ENCODE data around the gene ZNF469. TPM values are rescaled to one million over a fixed set of nuclear protein-coding genes. Genes with fewer than 3 reads are reported as not detected.

The ZNF469 gene
- total and polyA plus RNA-seq, 9 of the 15 experiments (the other 6 are each of a cell fraction or from before 2014, with no cell fraction given), result 0.01 to 0.04 TPM; not detected in 7

DNA sequence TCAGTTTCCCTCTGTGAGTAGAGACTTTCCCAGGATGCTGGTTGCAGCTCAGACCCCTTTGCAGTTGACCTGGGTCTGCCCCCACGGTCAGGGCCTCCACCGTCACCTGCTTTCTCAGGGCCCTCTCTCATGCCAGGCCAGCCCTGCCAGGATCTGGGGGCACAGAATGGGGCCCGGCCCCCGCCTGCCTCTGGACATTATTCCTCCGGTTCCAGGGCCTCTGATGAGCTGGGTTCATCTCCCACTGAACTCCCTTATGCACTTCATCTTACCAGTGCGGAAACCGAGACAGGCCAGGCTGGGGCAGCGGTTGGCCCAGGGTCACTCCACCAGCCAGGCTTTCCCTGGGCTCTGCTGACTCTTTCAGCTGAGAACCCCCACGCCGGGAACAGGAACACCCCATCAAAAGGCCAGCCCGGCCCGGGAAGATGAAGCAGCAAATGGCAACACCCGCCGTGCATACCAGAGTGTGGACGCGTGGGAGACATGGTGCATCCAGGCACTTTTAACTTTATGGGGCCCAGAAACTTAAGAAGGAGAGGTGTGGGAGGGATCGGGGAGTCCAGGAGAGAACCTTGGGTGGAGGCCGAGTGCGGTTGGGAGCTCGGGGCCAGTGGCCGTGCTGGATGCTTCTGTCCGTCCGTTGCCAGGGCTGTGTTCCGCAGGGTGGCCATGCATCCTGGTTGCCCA, 19.9 kb downstream of the ZNF469 start (continued):
- TF ChIP-seq RBM34 (IDR thresholded peaks at IDR 0.05; ENCODE audit: borderline replicate concordance, insufficient read depth, low read length) (no peak), KDM2B (CRISPR knock-in tag; IDR thresholded peaks at IDR 0.05) (no peak), PHTF2 (CRISPR knock-in tag; IDR thresholded peaks at IDR 0.05) (no peak), ZNF316 (IDR thresholded peaks at IDR 0.05) (no peak), CTBP1 (IDR thresholded peaks at IDR 0.05; ENCODE audit: borderline replicate concordance) (no peak), KAT2B (IDR thresholded peaks at IDR 0.05; ENCODE audit: low read depth, low read length) (no peak), SAFB2 (IDR thresholded peaks at IDR 0.05; ENCODE audit: borderline replicate concordance, low read depth, low read length, severe bottlenecking) (no peak)
- TF ChIP-seq, protein P1, sequence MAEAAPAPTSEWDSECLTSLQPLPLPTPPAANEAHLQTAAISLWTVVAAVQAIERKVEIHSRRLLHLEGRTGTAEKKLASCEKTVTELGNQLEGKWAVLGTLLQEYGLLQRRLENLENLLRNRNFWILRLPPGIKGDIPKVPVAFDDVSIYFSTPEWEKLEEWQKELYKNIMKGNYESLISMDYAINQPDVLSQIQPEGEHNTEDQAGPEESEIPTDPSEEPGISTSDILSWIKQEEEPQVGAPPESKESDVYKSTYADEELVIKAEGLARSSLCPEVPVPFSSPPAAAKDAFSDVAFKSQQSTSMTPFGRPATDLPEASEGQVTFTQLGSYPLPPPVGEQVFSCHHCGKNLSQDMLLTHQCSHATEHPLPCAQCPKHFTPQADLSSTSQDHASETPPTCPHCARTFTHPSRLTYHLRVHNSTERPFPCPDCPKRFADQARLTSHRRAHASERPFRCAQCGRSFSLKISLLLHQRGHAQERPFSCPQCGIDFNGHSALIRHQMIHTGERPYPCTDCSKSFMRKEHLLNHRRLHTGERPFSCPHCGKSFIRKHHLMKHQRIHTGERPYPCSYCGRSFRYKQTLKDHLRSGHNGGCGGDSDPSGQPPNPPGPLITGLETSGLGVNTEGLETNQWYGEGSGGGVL (CRISPR knock-in tag; IDR thresholded peaks at IDR 0.05), result no peak
- TF ChIP-seq, protein P2, sequence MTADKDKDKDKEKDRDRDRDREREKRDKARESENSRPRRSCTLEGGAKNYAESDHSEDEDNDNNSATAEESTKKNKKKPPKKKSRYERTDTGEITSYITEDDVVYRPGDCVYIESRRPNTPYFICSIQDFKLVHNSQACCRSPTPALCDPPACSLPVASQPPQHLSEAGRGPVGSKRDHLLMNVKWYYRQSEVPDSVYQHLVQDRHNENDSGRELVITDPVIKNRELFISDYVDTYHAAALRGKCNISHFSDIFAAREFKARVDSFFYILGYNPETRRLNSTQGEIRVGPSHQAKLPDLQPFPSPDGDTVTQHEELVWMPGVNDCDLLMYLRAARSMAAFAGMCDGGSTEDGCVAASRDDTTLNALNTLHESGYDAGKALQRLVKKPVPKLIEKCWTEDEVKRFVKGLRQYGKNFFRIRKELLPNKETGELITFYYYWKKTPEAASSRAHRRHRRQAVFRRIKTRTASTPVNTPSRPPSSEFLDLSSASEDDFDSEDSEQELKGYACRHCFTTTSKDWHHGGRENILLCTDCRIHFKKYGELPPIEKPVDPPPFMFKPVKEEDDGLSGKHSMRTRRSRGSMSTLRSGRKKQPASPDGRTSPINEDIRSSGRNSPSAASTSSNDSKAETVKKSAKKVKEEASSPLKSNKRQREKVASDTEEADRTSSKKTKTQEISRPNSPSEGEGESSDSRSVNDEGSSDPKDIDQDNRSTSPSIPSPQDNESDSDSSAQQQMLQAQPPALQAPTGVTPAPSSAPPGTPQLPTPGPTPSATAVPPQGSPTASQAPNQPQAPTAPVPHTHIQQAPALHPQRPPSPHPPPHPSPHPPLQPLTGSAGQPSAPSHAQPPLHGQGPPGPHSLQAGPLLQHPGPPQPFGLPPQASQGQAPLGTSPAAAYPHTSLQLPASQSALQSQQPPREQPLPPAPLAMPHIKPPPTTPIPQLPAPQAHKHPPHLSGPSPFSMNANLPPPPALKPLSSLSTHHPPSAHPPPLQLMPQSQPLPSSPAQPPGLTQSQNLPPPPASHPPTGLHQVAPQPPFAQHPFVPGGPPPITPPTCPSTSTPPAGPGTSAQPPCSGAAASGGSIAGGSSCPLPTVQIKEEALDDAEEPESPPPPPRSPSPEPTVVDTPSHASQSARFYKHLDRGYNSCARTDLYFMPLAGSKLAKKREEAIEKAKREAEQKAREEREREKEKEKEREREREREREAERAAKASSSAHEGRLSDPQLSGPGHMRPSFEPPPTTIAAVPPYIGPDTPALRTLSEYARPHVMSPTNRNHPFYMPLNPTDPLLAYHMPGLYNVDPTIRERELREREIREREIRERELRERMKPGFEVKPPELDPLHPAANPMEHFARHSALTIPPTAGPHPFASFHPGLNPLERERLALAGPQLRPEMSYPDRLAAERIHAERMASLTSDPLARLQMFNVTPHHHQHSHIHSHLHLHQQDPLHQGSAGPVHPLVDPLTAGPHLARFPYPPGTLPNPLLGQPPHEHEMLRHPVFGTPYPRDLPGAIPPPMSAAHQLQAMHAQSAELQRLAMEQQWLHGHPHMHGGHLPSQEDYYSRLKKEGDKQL (CRISPR knock-in tag; IDR thresholded peaks at IDR 0.05; ENCODE audit: borderline replicate concordance), result no peak
- TF ChIP-seq, protein P3, sequence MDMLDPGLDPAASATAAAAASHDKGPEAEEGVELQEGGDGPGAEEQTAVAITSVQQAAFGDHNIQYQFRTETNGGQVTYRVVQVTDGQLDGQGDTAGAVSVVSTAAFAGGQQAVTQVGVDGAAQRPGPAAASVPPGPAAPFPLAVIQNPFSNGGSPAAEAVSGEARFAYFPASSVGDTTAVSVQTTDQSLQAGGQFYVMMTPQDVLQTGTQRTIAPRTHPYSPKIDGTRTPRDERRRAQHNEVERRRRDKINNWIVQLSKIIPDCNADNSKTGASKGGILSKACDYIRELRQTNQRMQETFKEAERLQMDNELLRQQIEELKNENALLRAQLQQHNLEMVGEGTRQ (CRISPR knock-in tag; IDR thresholded peaks at IDR 0.05), result no peak
- TF ChIP-seq, protein P4, sequence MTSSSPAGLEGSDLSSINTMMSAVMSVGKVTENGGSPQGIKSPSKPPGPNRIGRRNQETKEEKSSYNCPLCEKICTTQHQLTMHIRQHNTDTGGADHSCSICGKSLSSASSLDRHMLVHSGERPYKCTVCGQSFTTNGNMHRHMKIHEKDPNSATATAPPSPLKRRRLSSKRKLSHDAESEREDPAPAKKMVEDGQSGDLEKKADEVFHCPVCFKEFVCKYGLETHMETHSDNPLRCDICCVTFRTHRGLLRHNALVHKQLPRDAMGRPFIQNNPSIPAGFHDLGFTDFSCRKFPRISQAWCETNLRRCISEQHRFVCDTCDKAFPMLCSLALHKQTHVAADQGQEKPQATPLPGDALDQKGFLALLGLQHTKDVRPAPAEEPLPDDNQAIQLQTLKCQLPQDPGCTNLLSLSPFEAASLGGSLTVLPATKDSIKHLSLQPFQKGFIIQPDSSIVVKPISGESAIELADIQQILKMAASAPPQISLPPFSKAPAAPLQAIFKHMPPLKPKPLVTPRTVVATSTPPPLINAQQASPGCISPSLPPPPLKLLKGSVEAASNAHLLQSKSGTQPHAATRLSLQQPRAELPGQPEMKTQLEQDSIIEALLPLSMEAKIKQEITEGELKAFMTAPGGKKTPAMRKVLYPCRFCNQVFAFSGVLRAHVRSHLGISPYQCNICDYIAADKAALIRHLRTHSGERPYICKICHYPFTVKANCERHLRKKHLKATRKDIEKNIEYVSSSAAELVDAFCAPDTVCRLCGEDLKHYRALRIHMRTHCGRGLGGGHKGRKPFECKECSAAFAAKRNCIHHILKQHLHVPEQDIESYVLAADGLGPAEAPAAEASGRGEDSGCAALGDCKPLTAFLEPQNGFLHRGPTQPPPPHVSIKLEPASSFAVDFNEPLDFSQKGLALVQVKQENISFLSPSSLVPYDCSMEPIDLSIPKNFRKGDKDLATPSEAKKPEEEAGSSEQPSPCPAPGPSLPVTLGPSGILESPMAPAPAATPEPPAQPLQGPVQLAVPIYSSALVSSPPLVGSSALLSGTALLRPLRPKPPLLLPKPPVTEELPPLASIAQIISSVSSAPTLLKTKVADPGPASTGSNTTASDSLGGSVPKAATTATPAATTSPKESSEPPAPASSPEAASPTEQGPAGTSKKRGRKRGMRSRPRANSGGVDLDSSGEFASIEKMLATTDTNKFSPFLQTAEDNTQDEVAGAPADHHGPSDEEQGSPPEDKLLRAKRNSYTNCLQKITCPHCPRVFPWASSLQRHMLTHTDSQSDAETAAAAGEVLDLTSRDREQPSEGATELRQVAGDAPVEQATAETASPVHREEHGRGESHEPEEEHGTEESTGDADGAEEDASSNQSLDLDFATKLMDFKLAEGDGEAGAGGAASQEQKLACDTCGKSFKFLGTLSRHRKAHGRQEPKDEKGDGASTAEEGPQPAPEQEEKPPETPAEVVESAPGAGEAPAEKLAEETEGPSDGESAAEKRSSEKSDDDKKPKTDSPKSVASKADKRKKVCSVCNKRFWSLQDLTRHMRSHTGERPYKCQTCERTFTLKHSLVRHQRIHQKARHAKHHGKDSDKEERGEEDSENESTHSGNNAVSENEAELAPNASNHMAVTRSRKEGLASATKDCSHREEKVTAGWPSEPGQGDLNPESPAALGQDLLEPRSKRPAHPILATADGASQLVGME (CRISPR knock-in tag; IDR thresholded peaks at IDR 0.05), result no peak

Data from K562 (cell line).